SKM-1 (cell line): ENCODE measurements around the gene SULT1A1.
"Not testable (repeated sequence)": the region's sequence is repeated elsewhere in the genome, so short reads cannot be mapped to it uniquely, and the experiment has no call there.

Source experiments
- DNase-seq: peaks from one replicate; lab custom pipeline; 2025; ENCODE audit not compliant: unreplicated experiment; lab: John Stamatoyannopoulos, UW

The SULT1A1 gene

DNA sequence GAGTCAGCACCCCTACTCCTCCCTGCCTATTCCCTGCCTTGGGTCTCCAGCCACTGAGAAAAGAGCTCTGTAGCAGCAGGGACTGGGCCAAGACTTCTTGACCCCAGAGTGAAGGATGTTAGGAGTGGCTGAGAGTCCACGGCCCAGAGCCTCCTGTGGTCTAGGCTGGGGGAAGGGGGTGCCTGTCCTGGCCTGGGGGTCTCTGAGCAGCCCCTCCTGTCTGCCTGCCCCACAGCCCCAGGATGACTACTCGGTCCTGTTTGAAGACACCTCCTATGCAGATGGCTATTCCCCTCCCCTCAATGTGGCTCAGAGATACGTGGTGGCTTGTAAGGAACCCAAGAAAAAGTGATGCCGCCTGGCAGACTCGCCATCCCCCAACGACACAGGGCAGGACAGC lies 18.5 kb downstream of the SULT1A1 start:
- no peak for DNase-seq

DNA sequence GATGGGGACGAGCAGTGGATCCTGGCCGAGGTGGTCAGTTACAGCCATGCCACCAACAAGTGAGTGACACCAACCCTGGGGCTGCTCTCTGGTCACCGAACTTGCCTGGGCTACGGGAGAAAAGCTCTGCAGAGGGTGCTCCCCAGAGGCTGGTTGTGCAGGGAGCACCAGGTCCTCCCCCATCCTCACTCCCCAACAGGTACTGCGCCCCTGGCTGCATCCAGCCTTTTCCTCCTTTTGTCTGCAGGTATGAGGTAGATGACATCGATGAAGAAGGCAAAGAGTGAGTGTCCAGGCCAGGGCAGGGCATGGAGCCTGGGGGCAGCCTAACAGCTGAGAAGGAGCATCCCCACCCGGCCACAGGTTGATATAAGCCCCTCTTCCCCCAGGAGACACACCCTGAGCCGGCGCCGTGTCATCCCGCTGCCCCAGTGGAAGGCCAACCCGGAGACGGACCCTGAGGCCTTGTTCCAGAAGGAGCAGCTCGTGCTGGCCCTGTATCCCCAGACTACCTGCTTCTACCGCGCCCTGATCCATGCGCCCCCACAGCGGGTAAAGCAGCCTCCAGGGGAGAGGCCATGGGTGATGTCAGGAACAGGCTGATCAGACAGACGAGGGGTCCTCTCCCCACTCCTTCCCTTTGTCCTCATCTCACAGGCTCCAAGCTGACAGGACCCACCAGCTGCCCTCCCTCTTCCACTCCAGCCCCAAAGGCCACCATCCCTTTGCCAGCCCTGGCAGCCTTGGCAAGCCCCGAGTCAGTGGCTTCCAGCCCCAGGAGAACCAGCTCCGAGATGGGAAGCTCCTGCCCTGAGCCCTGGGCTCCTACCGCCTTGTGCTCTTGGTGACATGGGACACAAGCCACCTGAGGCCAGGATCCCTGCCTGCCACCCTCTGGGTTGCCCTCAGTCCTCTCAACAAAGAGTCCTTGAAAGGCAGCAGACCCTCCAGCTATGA lies 19.2 kb downstream of the SULT1A1 start:
- no peak for DNase-seq

DNA sequence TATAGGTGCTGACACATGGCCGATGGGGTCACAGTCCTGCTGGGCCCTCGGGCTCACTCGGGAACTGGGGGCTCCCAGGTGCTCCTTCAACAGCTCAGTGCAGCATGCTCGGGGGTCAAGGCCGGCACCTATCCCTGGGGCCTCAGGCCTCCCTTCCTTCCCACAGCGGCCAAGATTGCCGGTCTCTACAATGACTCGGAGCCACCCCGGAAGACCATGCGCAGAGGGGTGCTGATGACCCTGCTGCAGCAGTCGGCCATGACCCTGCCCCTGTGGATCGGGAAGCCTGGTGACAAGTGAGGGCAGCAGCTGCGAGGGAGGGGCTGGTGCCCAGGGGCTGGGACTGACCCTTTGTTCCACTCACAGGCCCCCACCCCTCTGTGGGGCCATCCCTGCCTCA lies 19.9 kb downstream of the SULT1A1 start:
- no peak for DNase-seq

DNA sequence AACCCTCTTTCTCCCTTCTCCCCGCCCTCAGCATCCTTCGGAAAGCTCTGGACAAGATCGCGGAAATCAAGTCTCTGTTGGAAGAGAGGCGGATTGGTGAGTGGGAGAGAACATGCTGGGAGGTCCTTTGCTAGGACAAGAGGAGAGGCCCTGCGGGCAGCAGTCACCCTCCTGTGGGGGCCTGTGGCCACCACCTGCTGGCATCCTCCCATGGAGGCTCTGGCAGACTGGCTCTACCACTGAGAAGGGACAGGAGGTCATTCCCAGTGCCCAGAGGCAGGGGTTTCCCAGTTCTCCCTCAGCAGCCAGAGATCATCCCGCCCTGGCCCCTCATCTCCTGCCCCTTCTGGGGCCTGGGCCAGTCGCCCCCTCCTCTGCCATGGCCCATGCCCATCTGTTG lies 20.8 kb downstream of the SULT1A1 start:
- no peak for DNase-seq

DNA sequence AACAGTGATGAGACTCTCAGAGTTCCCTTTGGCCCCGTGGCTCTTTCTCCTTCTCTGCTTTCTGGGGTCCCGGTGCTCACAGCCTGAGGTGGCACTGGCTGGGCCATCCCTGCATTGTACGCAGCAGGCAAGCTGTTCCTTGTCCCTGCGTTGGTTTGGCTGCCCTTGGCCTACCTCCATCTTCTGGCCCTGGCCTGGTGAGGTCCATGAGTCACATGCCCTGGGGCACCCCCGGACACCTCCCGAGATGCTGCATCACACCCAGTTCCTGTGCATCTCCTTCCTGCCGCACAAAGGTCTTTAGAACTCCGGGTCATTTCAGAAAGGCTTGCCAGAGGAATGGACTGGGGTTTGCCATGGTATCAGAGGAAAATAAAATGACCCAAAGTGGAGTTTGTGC lies 22.5 kb downstream of the SULT1A1 start:
- DNase-seq = no peak

DNA sequence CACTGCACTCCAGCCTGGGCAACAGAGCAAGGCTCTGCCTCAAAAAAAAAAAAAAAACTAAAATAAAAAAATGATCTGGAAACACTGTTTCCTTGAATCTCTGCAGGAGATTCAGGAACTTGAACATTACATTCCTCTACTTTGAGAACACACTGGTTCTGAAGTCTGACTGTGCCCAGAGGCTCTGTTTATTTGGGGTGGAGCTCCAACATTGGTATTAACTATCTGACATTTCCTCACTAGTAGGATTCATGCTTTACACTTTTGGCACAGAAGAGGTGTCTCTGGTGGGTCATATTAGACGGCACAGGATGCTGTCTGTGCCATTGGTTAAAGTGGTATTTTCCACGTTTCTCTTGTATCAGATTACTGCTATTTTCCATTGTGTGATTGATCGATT lies 23.4 kb downstream of the SULT1A1 start:
- DNase-seq = no peak

DNA sequence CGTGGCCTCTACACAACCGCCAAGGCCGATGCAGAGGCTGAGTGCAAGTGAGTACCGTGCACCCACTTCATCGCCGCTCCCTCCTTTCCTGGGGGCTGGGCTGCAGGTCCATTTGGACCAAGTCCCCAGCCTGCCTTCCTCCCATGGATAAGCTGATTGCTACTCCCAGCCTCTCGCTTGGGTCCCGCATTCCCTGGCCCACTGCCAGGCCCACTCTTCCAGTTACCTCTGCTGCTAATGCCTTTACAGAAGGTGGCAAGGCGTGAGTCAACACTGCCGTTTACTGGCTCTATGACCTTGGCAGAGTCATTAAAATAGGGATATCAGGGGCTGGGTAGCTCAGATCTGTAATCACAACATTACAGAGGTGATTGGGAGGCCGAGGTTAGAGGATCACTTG lies 24.2 kb downstream of the SULT1A1 start:
- DNase-seq = no peak

DNA sequence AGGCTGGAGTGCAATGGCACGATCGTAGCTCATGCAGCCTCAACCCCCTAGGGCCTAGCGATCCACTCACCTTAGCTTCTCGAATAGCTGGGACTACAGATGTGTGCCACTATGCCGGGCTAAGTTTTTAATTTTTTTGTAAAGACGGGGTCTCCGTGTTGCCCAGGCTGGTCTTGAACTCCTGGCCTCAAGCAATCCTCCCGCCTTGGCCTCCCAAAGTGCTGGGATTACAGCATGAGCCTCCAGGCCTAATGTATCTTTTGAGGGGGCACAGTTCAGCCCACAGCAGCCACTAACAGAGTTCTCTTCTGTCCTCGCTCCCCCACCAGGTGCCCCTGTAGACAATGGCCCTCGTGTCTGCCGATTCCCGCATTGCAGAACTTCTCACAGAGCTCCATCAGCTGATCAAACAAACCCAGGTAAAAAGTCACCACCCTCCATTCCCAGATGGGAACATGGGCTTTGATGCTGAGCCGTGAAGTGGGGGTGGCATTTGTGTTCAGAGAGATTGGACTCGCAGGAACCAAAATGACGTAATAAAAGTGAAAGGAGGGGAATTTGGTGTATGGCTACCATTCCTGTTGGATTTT lies 29.0 kb downstream of the SULT1A1 start:
- no peak for DNase-seq

DNA sequence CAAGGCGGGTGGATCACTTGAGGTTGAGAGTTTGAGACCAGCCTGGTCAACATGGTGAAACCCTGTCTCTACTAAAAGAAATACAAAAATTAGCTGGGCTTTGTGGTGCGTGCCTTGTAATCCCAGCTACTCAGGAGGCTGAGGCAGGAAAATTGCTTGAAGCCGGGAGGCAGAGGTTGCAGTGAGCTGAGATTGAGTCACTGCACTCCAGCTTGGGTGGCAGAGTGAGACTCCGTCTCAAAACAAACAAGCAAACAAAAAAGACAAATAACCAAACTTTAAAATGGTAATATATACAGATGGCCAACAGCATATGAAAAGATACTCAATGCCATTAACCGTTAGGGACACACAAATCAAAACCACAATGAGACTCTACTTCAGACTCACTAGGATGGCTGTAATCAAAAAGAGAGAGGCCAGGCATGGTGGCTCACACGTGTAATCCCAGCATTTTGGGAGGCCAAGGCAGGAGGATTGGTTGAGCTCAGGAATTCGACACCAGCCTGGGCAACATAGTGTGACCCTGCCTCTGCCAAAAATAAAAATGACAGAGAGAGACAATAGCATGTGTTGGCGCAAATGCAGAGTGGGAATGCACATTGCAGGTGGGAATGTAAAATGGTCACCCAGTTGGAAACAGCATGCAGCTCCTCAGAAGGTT lies 34.3 kb downstream of the SULT1A1 start:
- no peak for DNase-seq

DNA sequence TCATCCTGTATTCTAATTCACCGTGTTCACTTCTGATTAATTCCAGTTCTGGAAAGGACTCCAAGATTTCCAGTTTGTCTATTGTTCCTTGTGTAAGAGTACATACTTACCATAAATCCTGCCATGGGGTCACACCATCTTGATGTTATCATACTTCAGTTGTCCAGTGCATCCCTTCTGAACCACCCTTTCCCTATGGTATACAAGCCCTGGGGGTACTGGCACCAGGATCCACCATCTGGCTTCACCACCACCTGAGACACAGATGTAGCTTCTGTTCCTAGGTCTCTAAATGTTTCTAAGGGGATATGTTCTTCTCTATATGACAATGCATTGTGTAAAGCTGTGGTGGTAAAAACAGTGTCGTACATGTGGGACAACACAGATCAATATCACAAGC lies 34.9 kb downstream of the SULT1A1 start:
- no peak for DNase-seq

DNA sequence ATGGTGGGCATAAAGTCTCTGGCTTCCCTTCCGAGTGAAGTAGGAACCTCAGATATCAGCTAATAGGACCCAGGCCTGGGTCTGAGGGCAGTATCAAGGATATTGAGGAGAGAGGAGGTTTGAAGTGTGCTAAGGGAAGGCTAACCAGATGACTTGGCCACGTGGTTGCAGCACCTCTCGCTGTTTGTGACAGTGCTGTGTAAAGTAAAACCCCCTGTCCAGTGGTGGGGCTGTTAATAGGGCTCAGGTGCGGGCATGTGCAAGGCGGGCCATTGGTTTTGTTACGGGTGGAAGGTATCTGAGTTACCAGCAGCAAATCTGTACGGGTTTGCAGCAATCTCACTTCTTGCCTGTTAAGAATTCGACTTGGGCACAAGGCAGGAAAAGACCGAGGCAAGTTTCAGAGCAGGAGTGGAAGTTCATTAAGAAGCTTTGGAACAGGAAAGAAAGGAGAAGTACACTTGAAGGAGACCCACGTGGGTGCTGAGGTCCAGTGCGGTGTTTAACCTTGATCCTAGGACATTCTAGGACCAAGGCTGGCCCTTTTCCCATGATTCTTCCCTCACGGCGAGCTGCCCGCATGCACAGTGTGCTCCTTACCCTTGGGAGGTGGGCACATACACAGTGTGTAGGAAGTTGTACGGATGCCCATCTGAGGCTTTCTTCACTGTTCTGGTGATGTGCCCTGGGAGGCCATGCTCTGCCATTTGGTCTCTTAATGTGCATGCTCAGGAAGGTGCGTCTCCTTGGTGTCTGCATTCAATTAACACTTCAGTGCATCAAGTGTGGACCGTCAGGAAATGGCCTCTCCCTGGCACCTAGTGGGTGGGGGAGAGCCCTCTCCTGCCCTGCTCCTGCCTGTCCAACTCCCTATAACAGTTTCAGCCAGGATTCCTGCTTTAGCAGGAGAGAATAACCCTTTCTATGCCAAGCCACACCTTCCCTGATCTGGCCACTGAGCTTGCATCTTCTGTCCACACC lies 35.8 kb downstream of the SULT1A1 start:
- no peak for DNase-seq

DNA sequence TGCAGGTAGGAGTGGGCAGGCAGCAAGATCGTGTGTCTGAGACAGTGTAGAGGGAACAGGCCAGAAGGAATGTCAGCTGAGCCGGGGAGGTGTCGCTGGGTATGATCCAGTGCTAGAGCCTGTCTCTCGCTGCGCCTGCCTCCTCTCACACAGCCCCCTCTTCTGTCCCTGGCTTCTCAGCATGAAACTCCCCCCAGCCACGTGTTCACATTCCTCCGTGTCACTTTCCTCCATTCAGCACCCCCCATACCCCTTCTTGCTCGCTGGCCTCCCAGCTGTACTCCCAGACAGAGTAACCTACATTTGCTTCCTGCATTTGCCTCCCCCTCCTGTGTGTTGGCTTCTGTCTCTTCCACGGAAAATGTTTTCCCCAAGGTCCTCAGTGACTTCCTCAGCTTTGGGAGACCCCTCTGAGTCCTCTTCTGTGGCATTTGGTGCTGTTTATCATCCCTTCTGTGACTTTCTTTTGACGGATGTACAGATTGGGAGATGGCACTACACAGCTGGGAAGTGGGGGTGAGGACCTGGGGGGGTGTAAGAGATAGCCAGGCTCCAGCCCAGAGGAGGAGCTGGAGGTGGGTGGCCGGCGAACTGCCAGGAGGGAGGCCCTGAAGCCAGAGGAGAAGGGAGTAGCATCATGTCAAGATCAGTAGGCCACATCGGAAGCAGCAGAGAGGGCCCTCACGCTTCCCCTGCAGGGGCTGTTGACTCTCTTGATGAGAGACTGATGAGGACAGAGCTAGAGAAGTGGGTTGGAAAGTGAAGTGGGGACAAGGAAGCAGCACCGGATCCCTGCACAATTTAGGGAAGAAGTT lies 36.9 kb downstream of the SULT1A1 start:
- no peak for DNase-seq

DNA sequence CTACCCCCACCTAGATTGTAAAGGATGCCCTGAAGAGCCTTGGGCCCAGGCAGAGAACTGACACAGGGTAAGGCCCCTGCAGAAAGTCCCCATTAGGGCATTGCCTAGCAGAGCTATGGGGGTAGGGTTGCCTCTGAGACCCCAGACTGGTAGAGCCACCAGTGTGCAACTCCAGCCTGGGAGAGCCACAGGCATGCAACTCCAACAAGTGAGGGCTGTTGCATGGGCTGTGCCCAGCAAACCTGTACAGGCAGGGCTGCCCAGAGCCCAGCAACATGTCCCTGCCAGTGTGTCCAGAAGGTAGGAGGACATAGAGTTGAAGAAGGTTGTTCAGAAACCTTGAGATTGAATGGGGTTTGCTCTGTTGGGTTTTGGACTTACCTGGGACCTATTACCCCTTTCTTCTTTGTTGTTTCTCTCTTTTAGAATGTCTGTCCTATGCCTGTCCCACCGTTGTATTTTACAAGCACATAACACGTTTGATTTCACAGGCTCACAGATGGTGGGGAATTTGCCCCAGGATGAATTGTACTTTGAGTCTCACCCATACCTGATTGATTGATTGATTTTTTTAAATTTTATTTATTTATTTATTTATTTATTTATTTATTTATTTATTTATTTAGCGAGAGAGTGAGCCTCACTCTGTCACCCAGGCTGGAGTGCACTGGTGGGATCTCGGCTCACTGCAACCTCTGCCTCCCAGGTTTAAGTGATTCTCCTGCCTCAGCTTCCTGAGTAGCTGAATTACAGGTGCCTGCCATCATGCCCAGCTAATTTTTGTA lies 39.7 kb downstream of the SULT1A1 start:
- no peak for DNase-seq

DNA sequence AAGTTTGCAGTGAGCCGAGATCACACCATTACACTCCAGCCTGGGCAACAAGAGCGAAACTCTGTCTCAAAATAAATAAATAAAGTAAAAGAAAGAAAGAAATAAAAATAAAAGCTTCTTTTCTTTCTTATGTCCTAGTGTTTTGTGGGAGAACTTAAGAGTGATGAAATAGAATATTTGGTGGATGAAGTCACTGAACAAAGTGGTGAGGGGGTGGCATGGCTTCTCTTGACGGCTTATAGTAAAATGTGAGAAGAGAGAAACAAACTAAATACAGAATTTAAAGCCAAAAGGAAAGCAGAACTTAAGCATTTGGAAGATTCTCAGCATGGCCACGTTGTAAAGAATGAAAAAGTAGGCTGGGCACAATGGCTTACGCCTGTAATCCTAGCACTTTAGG lies 40.8 kb downstream of the SULT1A1 start:
- DNase-seq = no peak

DNA sequence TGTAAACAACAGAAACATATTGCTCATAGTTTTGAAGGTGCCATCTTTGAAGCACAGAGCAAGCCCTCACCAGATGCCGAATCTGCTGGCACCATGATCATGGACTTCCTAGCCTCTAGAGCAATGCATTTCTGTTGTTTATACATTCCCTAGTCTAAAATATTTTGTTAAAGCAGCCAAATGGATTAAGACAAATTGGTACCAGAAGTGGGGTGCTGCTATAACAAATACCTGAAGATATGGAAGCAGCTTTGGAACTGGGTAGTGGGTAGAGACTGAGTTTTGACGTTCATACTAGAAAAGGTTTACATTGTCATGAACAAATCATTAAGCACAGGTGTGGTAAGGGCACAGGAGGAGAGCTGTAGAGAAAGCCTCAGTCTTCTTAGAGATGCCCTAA lies 42.6 kb downstream of the SULT1A1 start:
- DNase-seq = no peak

DNA sequence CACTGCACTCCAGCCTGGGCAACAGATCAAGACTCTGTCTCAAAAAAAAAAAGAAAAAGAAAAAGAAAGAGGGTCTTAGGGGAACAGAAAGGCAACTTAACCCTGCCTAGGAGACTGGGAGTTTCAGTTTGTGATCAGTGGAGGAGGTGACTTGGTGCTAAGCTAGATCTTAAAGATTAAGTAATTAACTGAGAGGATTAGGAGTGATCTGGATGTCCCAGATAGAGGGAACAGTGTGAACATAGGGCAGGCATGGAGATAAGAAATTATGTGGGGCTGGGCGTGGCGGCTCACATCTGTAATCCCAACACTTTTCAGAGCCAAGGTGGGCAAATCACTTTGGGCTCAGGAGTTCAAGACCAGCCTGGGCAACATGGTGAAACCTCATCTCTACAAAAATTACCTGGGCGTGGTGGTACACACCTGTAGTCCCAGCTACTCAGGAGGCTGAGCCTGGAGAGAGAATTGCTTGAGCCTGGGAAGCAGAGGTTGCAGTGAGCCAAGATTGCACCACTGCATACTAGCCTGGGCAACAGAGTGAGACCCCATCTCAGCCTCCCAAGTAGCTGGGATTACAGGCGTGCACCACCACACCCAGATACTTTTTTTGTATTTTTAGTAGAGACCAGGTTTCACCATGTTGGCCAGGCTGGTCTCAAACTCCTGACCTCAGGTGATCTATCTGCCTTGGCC lies 43.5 kb downstream of the SULT1A1 start:
- DNase-seq = not testable (repeated sequence)

DNA sequence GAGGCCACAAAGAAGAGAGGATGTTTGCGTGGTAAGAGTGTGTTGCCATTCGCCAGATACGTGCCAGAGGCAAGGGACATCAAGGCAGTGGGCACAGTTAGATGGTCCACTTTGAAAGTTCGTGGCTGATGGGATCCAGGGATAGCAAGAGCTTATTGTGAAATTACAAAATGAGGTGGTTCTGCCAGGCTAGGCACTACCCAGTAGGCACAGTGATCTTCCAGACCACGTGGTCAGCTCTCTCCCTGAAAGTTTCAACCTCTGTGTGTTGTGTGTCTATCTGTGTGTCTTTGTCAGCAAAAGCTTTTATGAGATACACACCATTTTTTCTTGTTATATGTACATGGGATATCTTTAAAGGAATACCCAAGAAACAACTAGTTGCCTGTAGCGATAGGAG lies 46.6 kb downstream of the SULT1A1 start:
- DNase-seq = no peak

DNA sequence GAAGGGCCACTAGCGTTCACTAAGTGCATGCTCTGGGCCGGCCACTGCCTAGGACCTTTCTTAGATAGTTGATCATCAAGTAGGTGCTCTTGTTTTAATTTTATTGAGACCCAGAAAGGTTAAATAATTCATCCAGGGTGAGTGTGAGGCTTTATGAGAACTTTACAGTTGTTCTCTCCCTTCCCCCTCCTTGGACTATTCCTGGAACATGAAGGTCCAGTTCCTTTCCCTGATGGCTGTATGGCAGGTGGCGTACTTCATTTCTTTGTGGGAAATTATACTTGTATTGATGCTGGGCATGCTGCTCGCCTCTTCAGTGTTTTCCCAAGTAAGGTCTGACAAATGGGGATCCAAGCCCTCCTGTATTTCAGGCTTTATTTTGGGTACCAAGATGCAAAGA lies 47.6 kb downstream of the SULT1A1 start:
- DNase-seq = no peak
